Glutamatergic neuron (in vitro differentiated cells): Measurements from ENCODE around the gene VPS13D. TPM values are rescaled to one million over a fixed set of nuclear protein-coding genes. Genes with fewer than 3 reads are reported as not detected.

Source experiments
- DNase-seq: peaks from one replicate; pipeline ENCODE4 v3.0.0; 2022
- H3K27ac Mint-ChIP-seq: one replicate; pipeline ENCODE4 v1.8.0; 2020; ENCODE audit warnings: mild to moderate bottlenecking, mixed read lengths, inconsistent platforms; ENCODE audit not compliant: unreplicated experiment
- H3K27me3 Mint-ChIP-seq: one replicate; pipeline ENCODE4 v1.8.0; 2020; ENCODE audit warnings: mild to moderate bottlenecking, moderate library complexity, mixed read lengths, inconsistent platforms; ENCODE audit not compliant: unreplicated experiment
- H3K36me3 Mint-ChIP-seq: one replicate; pipeline ENCODE4 v1.8.0; 2020; ENCODE audit warnings: mild to moderate bottlenecking, mixed read lengths, inconsistent platforms; ENCODE audit not compliant: unreplicated experiment
- H3K4me1 Mint-ChIP-seq: one replicate; pipeline ENCODE4 v1.8.0; 2020; ENCODE audit warnings: mild to moderate bottlenecking, low read depth, mixed read lengths, inconsistent platforms; ENCODE audit not compliant: unreplicated experiment
- H3K4me3 Mint-ChIP-seq: one replicate; pipeline ENCODE4 v1.8.0; 2020; ENCODE audit warnings: mild to moderate bottlenecking, mixed read lengths, inconsistent platforms; ENCODE audit not compliant: unreplicated experiment
- H3K9me3 Mint-ChIP-seq: one replicate; pipeline ENCODE4 v1.8.0; 2020; ENCODE audit warnings: mild to moderate bottlenecking, moderate library complexity, mixed read lengths, inconsistent platforms; ENCODE audit not compliant: unreplicated experiment
- total RNA-seq: library from RNA; stranded (reverse); fragmentation: NEBNext Ultra II Directional; extraction: Animal tissue kit (Norgen Biotek cat#: 25700); gene quantifications from one replicate; pipeline ENCODE4 v1.2.1, GENCODE V29; 2021; ENCODE audit not compliant: unreplicated experiment
- TF ChIP-seq, protein P1 (sequence below): fragments of 200-600 bp; sonication (generic); IDR thresholded peaks from one replicate; pipeline ENCODE4 v1.5.0; 2021; ENCODE audit not compliant: partially characterized antibody, unreplicated experiment

Gene VPS13D
- total RNA-seq, 1 donor from 2014 or later: 32.8 TPM

DNA sequence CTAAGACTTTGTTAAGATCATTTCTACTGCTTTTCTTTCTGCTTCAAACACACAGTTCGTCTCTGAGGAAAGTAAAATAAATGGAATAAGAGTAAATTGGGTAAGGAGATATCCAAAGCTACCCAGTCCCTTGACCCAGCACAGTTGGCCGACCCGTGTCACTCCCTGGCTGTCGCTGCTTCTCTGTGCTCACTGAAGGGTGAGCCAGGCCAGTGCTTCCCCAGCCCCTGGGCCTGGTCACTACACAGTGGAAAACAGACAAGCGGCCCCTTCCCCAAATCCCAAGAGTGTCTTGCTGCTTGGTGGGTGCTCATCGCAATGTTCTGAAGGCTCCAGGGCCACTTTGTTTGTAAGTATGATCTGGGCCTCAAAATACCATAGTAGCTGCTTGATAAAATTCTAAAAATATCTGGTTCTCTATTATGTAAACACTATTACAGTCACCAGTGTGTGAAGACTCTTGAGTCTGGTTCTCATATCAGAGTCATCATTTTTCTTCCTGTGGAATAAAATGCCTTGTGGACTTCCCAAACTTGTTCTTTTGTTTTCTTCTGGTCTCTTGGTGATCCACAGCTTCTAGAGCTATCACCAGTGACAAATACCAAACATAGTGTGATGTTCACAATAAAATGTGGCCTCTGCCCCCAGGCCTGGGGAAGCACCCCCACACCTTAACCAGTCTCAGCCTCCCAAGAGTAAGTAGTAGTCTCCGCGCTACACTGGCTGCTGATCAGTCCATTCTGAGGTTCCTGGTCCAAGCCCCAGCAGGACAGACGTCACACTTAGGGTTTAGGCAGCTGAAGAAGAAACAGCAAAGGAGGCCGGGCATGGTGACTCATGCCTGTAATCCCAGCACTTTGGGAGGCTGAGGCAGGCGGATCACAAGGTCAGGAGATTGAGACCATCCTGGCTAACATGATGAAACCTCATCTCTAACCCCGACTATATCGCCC, 282.0 kb downstream of the VPS13D start:
- TF ChIP-seq, protein P1, sequence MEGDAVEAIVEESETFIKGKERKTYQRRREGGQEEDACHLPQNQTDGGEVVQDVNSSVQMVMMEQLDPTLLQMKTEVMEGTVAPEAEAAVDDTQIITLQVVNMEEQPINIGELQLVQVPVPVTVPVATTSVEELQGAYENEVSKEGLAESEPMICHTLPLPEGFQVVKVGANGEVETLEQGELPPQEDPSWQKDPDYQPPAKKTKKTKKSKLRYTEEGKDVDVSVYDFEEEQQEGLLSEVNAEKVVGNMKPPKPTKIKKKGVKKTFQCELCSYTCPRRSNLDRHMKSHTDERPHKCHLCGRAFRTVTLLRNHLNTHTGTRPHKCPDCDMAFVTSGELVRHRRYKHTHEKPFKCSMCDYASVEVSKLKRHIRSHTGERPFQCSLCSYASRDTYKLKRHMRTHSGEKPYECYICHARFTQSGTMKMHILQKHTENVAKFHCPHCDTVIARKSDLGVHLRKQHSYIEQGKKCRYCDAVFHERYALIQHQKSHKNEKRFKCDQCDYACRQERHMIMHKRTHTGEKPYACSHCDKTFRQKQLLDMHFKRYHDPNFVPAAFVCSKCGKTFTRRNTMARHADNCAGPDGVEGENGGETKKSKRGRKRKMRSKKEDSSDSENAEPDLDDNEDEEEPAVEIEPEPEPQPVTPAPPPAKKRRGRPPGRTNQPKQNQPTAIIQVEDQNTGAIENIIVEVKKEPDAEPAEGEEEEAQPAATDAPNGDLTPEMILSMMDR: no peak
- Mint-ChIP-seq H3K4me3 (no peak overlapping the region), H3K4me1 (no peaks in the 10 kb centered on the region), H3K27ac (no peak overlapping the region), H3K27me3 (peaks cover 3% of the 10 kb centered on the region), H3K36me3 (no peaks in the 10 kb centered on the region), H3K9me3 (peaks cover under 1% of the 10 kb centered on the region)
- DNase-seq: no peak

GRCh38 chr1:12513181-12513580, 283.4 kb downstream of the VPS13D start:
- Mint-ChIP-seq H3K4me3 (no peak overlapping the region), H3K27me3 (peaks cover 3% of the 10 kb centered on the region), H3K27ac (no peak overlapping the region), H3K9me3 (peaks cover 3% of the 10 kb centered on the region), H3K4me1 (no peaks in the 10 kb centered on the region), H3K36me3 (no peaks in the 10 kb centered on the region)
- TF ChIP-seq, protein P1: no peak
- DNase-seq: no peak

- Mint-ChIP-seq H3K4me3 (no peak overlapping the region), H3K27me3 (peaks cover 3% of the 10 kb centered on the region), H3K36me3 (no peaks in the 10 kb centered on the region), H3K4me1 (no peaks in the 10 kb centered on the region), H3K27ac (no peak overlapping the region), H3K9me3 (peaks cover 3% of the 10 kb centered on the region)
- no peak for DNase-seq
- TF ChIP-seq, protein P1: no peak
These were observed 284.8 kb downstream of the VPS13D start for GRCh38 chr1:12514590-12514989.

DNA sequence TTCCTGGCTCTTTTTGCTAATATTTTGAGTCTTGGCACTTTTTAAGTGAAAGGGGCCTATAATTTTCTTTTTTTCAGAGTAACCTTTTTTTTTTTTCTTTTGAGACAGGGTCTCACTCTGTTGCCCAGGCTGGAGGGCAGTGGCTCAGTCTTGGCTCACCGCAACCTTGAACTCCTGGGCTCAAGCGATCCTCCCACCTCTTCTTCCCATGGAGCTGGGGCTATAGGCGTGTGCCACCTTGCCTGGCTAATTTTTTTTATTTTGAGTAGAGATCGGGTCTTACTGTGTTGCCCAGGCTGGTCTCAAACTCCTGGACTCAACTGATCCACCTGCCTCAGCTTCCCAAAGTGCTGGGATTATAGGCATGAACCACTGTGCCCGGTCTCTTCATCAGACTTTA, 285.4 kb downstream of the VPS13D start:
- Mint-ChIP-seq H3K4me1 (no peaks in the 10 kb centered on the region), H3K27ac (no peak overlapping the region), H3K36me3 (no peaks in the 10 kb centered on the region), H3K4me3 (no peak overlapping the region), H3K9me3 (peaks cover 3% of the 10 kb centered on the region), H3K27me3 (peaks cover 3% of the 10 kb centered on the region)
- TF ChIP-seq, protein P1: no peak
- DNase-seq: no peak

DNA sequence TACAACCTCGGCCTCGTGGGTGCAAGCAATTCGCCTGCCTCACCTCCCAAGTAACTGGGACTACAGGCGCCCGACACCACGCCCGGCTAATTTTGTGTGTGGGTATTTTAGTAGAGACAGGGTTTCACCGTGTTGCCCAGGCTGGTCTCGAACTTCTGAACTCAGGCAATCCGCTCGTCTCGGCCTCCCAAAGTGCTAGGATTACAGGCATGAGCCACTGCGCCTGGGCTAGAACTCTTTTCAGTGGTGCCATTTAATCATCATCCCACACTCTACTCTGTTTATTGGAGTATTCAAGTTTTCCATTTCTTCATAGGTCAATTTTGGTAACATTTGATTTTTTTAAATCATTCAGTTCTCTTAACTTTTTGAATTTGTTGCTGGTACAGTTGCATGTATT, 286.9 kb downstream of the VPS13D start:
- Mint-ChIP-seq H3K4me1 (no peaks in the 10 kb centered on the region), H3K27me3 (no peaks in the 10 kb centered on the region), H3K9me3 (peaks cover 3% of the 10 kb centered on the region), H3K36me3 (no peaks in the 10 kb centered on the region), H3K4me3 (no peak overlapping the region), H3K27ac (no peak overlapping the region)
- TF ChIP-seq, protein P1: no peak
- no peak for DNase-seq
